K562 (cell line): ENCODE results near the gene SCYGR1.

Experiments used
- EZH2 ChIP-seq: IDR thresholded peaks from 2 replicates; pipeline ENCODE4 v1.6.1; 2012; ENCODE audit warnings: low read depth, mild to moderate bottlenecking, inconsistent platforms, low read length, borderline replicate concordance
- JUN ChIP-seq, 2 experiments: sonication (generic) in 1 of 2; formaldehyde crosslinking in 1 of 2; IDR thresholded peaks; 2 replicates each; pipeline versions ENCODE4 v1.6.1 to v1.8.0; 2012 to 2022; ENCODE audit warnings: borderline replicate concordance in 2 of 2, mild to moderate bottlenecking in 2 of 2, improper control_type of control experiment in 1 of 2, low read depth in 1 of 2, low read length in 1 of 2, missing genetic modification reagents in 1 of 2
- NFE2L1 ChIP-seq: fragments of 450-650 bp; IDR thresholded peaks from 2 replicates; pipeline ENCODE4 v1.6.1; 2016; ENCODE audit warnings: missing genetic modification characterization, low read depth, mild to moderate bottlenecking, missing compliant biosample characterization, moderate library complexity, borderline replicate concordance
- YY1 ChIP-seq, 3 experiments: IDR thresholded peaks; 2 replicates each; pipeline ENCODE4 v1.6.1; 2011; ENCODE audit warnings: low read length in 2 of 3, mild to moderate bottlenecking in 2 of 3, moderate library complexity in 2 of 3, borderline replicate concordance in 1 of 3, control low read depth in 1 of 3, low read depth in 1 of 3; ENCODE audit not compliant: insufficient read depth in 3 of 3, insufficient replicate concordance in 2 of 3, control insufficient read depth in 1 of 3, insufficient read length in 1 of 3; ENCODE audit errors: extremely low read depth in 1 of 3
- TF ChIP-seq, protein P1 (sequence below): fragments of 250-450 bp; sonication (Bioruptor Pico); IDR thresholded peaks from 2 replicates; pipeline ENCODE4 v1.8.0; 2022; ENCODE audit warnings: inconsistent platforms
- TF ChIP-seq, protein P2 (sequence below), 2 experiments: fragments of 450-650 bp; formaldehyde crosslinking in 1 of 2; IDR thresholded peaks; 2 replicates each; pipeline versions ENCODE4 v1.4.0 to v1.6.1; 2014 to 2020; ENCODE audit warnings: mild to moderate bottlenecking in 2 of 2, borderline replicate concordance in 1 of 2, low read depth in 1 of 2

DNA sequence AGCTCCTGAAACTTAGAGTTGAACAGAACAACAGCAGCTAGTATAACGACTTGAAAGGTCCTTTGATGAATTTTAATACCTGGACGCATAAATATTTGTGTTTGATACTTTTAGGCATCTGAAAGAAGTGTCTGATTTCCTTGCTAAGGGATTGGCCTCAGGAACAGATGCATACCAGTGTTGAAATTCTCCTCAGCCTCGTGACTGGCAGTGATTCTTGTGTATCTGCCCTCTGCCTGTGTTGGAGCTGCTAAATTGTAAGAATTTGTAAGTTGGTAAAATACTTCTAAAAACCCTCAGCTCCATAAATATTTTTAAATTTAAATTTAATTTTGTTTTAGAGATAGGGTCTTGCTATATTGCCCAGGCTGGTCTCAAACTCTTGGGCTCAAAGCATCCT is 22.4 kb upstream of the SCYGR1 start:
- TF ChIP-seq EZH2: no peak
- TF ChIP-seq NFE2L1 (tag): no peak
- TF ChIP-seq, protein P1, sequence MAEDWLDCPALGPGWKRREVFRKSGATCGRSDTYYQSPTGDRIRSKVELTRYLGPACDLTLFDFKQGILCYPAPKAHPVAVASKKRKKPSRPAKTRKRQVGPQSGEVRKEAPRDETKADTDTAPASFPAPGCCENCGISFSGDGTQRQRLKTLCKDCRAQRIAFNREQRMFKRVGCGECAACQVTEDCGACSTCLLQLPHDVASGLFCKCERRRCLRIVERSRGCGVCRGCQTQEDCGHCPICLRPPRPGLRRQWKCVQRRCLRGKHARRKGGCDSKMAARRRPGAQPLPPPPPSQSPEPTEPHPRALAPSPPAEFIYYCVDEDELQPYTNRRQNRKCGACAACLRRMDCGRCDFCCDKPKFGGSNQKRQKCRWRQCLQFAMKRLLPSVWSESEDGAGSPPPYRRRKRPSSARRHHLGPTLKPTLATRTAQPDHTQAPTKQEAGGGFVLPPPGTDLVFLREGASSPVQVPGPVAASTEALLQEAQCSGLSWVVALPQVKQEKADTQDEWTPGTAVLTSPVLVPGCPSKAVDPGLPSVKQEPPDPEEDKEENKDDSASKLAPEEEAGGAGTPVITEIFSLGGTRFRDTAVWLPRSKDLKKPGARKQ (CRISPR knock-in tag): no peak
- no peak for TF ChIP-seq YY1 (IDR thresholded peaks at IDR 0.05; ENCODE audit: borderline replicate concordance in 1 of 3, control insufficient read depth in 1 of 3, extremely low read depth in 1 of 3, insufficient read depth in 3 of 3, insufficient read length in 1 of 3, insufficient replicate concordance in 2 of 3, low read depth in 1 of 3, low read length in 2 of 3)
- no peak for TF ChIP-seq JUN (IDR thresholded peaks at IDR 0.05; ENCODE audit: borderline replicate concordance, low read depth, low read length)
- no peak for TF ChIP-seq JUN (CRISPR knock-in tag; IDR thresholded peaks at IDR 0.05; ENCODE audit: borderline replicate concordance)
- TF ChIP-seq, protein P2, sequence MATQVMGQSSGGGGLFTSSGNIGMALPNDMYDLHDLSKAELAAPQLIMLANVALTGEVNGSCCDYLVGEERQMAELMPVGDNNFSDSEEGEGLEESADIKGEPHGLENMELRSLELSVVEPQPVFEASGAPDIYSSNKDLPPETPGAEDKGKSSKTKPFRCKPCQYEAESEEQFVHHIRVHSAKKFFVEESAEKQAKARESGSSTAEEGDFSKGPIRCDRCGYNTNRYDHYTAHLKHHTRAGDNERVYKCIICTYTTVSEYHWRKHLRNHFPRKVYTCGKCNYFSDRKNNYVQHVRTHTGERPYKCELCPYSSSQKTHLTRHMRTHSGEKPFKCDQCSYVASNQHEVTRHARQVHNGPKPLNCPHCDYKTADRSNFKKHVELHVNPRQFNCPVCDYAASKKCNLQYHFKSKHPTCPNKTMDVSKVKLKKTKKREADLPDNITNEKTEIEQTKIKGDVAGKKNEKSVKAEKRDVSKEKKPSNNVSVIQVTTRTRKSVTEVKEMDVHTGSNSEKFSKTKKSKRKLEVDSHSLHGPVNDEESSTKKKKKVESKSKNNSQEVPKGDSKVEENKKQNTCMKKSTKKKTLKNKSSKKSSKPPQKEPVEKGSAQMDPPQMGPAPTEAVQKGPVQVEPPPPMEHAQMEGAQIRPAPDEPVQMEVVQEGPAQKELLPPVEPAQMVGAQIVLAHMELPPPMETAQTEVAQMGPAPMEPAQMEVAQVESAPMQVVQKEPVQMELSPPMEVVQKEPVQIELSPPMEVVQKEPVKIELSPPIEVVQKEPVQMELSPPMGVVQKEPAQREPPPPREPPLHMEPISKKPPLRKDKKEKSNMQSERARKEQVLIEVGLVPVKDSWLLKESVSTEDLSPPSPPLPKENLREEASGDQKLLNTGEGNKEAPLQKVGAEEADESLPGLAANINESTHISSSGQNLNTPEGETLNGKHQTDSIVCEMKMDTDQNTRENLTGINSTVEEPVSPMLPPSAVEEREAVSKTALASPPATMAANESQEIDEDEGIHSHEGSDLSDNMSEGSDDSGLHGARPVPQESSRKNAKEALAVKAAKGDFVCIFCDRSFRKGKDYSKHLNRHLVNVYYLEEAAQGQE (IDR thresholded peaks at IDR 0.05; ENCODE audit: borderline replicate concordance): no peak
- TF ChIP-seq, protein P2 (CRISPR knock-in tag; IDR thresholded peaks at IDR 0.05; ENCODE audit: low read depth): no peak
